Occipital lobe (tissue), 2 donors: ENCODE results near the gene AIRE. TPM values are rescaled to one million over a fixed set of nuclear protein-coding genes. Genes with fewer than 3 reads are reported as not detected.
"Not testable (repeated sequence)": the region's sequence is repeated elsewhere in the genome, so short reads cannot be mapped to it uniquely, and the experiment has no call there.

ENCODE experiments used
- DNase-seq: peaks from one replicate; lab custom pipeline; 2025; lab: John Stamatoyannopoulos, UW
- total RNA-seq: library from RNA; depleted of rRNA; stranded (reverse); fragments of >200 nt; gene quantifications from one replicate; pipeline ENCODE4 v1.2.3, GENCODE V29; 2014

Gene AIRE
- total RNA-seq, 1 donor from 2014 or later, result not detected

- DNase-seq, result no peak
These were observed 5.6 kb downstream of the AIRE start for GRCh38 chr21:44291078-44291935.

GRCh38 chr21:44291936-44292811 is 6.5 kb downstream of the AIRE start:
- no peak for DNase-seq

GRCh38 chr21:44292812-44293195 is 7.1 kb downstream of the AIRE start:
- DNase-seq, result no peak

GRCh38 chr21:44293551-44294231 is 8.0 kb downstream of the AIRE start:
- no peak for DNase-seq

- no peak for DNase-seq
These were observed 8.9 kb downstream of the AIRE start for GRCh38 chr21:44294391-44295162.

- DNase-seq, result no peak
These were observed 9.5 kb downstream of the AIRE start for GRCh38 chr21:44295163-44295573.

- no peak for DNase-seq
These were observed 10.0 kb downstream of the AIRE start for GRCh38 chr21:44295646-44296045.

GRCh38 chr21:44296103-44296519 is 10.4 kb downstream of the AIRE start:
- no peak for DNase-seq

GRCh38 chr21:44296916-44297315 is 11.2 kb downstream of the AIRE start:
- DNase-seq, result no peak

GRCh38 chr21:44297525-44298290 is 12.0 kb downstream of the AIRE start:
- DNase-seq, result peak; percentile 75

- DNase-seq, result no peak
These were observed 12.6 kb downstream of the AIRE start for GRCh38 chr21:44298301-44298700.

GRCh38 chr21:44299085-44299457 is 13.4 kb downstream of the AIRE start:
- no peak for DNase-seq

GRCh38 chr21:44299458-44300261 is 14.0 kb downstream of the AIRE start, which contains the start of gene PFKL:
Gene PFKL (plus strand): TSS chr21:44300053. CDS start chr21:44300106, 53 bp downstream.
- DNase-seq, result peak; percentile 40

GRCh38 chr21:44300262-44300959 is 14.7 kb downstream of the AIRE start:
- DNase-seq, result no peak

- DNase-seq, result no peak
These were observed 15.5 kb downstream of the AIRE start for GRCh38 chr21:44301141-44301540.

- peak; percentile 30 for DNase-seq
These were observed 16.3 kb downstream of the AIRE start for GRCh38 chr21:44301961-44302406.

- DNase-seq, result not testable (repeated sequence)
These were observed 17.1 kb downstream of the AIRE start for GRCh38 chr21:44302573-44303401.
